22Rv1 (cell line): ENCODE results near the gene RNF115.

Experiments
- ZFX ChIP-seq: fragments of 450-650 bp; IDR thresholded peaks from 2 replicates; pipeline ENCODE4 v1.6.1; 2017; ENCODE audit warnings: antibody characterized with exemption, borderline replicate concordance
- TF ChIP-seq, protein P1 (sequence below): fragments of 450-650 bp; IDR thresholded peaks from 2 replicates; pipeline ENCODE4 v1.5.1; 2017; ENCODE audit warnings: mild to moderate bottlenecking

DNA sequence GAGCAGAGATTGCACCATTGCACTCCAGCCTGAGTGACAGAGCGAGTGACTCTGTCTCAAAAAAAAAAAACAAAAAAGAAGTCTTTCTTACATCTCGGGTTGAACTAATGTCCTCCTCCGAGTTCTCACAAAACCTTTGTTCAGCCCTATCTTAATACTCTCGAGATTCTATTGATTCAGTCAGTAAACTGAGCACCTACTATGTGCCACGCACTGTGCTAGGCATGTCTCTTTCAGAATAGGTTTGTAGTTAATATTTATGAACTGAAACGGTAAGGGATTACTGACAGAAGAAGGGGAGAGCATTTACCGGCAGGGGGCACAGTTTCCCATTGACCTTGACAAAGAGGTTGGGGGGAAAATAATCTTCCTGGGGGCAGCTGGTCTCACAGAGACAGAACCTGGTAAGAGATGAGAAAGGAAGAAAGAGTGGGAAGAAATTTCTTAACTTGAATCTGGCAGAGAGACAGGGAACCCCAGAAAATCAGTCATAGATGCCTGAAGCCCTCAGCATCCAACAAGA is 31.6 kb upstream of the RNF115 start:
- TF ChIP-seq, protein P1, sequence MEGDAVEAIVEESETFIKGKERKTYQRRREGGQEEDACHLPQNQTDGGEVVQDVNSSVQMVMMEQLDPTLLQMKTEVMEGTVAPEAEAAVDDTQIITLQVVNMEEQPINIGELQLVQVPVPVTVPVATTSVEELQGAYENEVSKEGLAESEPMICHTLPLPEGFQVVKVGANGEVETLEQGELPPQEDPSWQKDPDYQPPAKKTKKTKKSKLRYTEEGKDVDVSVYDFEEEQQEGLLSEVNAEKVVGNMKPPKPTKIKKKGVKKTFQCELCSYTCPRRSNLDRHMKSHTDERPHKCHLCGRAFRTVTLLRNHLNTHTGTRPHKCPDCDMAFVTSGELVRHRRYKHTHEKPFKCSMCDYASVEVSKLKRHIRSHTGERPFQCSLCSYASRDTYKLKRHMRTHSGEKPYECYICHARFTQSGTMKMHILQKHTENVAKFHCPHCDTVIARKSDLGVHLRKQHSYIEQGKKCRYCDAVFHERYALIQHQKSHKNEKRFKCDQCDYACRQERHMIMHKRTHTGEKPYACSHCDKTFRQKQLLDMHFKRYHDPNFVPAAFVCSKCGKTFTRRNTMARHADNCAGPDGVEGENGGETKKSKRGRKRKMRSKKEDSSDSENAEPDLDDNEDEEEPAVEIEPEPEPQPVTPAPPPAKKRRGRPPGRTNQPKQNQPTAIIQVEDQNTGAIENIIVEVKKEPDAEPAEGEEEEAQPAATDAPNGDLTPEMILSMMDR: no peak
- TF ChIP-seq ZFX: no peak
